SH-SY5Y (cell line): ENCODE measurements around the gene PRSS50.

Experiments used
- GATA2 ChIP-seq: IDR thresholded peaks from 2 replicates; pipeline ENCODE4 v1.6.1; 2011; ENCODE audit warnings: mild to moderate bottlenecking, low read depth, low read length
- GATA3 ChIP-seq: IDR thresholded peaks from 2 replicates; pipeline ENCODE4 v1.6.1; 2011; ENCODE audit warnings: low read depth, mild to moderate bottlenecking, low read length, moderate library complexity

GRCh38 chr3:46705751-46706552 is 11.7 kb downstream of the PRSS50 start:
- no peak for TF ChIP-seq GATA3
- no peak for TF ChIP-seq GATA2
